ENCODE measurements around the gene LINC00237.

DNA sequence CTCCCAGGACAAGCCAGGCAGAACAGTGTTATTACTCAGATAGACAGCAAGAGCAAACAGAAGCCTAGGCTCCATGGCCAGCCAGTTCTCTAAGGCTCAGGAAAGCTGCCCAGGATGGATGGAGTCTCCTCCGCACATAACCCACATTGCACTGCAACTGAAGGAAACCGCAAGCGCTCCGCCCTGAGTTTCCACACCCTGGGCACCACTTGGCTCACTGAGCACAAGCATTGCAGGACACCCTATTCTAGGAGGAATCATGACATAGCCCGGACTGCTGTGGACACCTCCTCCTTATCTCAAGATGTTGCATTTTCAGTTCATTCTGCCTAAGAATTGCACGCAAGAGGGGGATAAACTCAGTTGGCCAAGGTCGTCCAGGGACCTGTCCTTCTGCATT is 42.9 kb downstream of the LINC00237 start:
- TF ChIP-seq, protein P1, sequence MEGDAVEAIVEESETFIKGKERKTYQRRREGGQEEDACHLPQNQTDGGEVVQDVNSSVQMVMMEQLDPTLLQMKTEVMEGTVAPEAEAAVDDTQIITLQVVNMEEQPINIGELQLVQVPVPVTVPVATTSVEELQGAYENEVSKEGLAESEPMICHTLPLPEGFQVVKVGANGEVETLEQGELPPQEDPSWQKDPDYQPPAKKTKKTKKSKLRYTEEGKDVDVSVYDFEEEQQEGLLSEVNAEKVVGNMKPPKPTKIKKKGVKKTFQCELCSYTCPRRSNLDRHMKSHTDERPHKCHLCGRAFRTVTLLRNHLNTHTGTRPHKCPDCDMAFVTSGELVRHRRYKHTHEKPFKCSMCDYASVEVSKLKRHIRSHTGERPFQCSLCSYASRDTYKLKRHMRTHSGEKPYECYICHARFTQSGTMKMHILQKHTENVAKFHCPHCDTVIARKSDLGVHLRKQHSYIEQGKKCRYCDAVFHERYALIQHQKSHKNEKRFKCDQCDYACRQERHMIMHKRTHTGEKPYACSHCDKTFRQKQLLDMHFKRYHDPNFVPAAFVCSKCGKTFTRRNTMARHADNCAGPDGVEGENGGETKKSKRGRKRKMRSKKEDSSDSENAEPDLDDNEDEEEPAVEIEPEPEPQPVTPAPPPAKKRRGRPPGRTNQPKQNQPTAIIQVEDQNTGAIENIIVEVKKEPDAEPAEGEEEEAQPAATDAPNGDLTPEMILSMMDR (IDR thresholded peaks at IDR 0.05): no peak
- no peak for TF ChIP-seq POLR2A (IDR thresholded peaks at IDR 0.05)
